ENCODE measurements around the gene CPTP. TPM values are rescaled to one million over a fixed set of nuclear protein-coding genes. Genes with fewer than 3 reads are reported as not detected.

CPTP gene
- total and polyA plus RNA-seq, 2 of the 13 experiments (the other 11 are each of a cell fraction or from before 2014, with no cell fraction given), result 5.5 to 9.3 TPM

DNA sequence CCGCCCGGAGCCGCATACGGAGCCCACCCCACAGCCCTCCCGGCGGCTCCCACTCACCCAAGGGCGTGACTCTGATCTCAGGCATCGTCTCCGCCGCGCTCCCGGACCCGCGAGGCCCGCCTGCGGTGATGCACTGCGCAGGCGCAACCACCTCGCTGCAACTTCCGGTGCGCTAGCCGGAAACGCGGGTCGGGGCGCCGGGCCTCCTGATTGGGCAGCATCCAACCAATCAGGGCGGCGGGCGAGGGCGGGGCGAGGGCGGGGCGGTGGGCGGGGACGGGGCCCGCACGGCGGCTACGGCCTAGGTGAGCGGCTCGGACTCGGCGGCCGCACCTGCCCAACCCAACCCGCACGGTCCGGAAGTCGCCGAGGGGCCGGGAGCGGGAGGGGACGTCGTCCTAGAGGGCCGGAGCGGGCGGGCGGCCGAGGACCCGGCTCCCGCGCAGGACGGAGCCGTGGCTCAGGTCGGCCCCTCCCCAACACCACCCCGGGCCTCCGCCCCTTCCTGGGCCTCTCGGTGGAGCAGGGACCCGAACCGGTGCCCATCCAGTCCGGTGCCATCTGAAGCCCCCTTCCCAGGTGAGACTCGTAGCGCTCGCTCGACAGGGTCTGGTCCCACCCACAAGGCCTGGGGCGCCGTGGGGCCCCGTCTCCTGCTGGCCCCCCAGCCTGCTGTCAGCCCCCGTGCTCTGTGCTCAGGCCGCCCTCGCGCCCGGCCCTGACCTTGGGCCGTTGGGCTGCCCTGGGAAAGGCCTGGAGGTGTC, at the start of gene CPTP, which contains the start of gene INTS11 (continued):
- TF ChIP-seq, protein P1, sequence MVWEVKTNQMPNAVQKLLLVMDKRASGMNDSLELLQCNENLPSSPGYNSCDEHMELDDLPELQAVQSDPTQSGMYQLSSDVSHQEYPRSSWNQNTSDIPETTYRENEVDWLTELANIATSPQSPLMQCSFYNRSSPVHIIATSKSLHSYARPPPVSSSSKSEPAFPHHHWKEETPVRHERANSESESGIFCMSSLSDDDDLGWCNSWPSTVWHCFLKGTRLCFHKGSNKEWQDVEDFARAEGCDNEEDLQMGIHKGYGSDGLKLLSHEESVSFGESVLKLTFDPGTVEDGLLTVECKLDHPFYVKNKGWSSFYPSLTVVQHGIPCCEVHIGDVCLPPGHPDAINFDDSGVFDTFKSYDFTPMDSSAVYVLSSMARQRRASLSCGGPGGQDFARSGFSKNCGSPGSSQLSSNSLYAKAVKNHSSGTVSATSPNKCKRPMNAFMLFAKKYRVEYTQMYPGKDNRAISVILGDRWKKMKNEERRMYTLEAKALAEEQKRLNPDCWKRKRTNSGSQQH (CRISPR knock-in tag; IDR thresholded peaks at IDR 0.05; ENCODE audit: low read depth), result peak; percentile 15
- TF ChIP-seq, protein P2, sequence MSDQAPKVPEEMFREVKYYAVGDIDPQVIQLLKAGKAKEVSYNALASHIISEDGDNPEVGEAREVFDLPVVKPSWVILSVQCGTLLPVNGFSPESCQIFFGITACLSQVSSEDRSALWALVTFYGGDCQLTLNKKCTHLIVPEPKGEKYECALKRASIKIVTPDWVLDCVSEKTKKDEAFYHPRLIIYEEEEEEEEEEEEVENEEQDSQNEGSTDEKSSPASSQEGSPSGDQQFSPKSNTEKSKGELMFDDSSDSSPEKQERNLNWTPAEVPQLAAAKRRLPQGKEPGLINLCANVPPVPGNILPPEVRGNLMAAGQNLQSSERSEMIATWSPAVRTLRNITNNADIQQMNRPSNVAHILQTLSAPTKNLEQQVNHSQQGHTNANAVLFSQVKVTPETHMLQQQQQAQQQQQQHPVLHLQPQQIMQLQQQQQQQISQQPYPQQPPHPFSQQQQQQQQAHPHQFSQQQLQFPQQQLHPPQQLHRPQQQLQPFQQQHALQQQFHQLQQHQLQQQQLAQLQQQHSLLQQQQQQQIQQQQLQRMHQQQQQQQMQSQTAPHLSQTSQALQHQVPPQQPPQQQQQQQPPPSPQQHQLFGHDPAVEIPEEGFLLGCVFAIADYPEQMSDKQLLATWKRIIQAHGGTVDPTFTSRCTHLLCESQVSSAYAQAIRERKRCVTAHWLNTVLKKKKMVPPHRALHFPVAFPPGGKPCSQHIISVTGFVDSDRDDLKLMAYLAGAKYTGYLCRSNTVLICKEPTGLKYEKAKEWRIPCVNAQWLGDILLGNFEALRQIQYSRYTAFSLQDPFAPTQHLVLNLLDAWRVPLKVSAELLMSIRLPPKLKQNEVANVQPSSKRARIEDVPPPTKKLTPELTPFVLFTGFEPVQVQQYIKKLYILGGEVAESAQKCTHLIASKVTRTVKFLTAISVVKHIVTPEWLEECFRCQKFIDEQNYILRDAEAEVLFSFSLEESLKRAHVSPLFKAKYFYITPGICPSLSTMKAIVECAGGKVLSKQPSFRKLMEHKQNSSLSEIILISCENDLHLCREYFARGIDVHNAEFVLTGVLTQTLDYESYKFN (CRISPR knock-in tag; conservative IDR thresholded peaks at IDR 0.05), result peak; percentile 53
- TF ChIP-seq, protein P3, sequence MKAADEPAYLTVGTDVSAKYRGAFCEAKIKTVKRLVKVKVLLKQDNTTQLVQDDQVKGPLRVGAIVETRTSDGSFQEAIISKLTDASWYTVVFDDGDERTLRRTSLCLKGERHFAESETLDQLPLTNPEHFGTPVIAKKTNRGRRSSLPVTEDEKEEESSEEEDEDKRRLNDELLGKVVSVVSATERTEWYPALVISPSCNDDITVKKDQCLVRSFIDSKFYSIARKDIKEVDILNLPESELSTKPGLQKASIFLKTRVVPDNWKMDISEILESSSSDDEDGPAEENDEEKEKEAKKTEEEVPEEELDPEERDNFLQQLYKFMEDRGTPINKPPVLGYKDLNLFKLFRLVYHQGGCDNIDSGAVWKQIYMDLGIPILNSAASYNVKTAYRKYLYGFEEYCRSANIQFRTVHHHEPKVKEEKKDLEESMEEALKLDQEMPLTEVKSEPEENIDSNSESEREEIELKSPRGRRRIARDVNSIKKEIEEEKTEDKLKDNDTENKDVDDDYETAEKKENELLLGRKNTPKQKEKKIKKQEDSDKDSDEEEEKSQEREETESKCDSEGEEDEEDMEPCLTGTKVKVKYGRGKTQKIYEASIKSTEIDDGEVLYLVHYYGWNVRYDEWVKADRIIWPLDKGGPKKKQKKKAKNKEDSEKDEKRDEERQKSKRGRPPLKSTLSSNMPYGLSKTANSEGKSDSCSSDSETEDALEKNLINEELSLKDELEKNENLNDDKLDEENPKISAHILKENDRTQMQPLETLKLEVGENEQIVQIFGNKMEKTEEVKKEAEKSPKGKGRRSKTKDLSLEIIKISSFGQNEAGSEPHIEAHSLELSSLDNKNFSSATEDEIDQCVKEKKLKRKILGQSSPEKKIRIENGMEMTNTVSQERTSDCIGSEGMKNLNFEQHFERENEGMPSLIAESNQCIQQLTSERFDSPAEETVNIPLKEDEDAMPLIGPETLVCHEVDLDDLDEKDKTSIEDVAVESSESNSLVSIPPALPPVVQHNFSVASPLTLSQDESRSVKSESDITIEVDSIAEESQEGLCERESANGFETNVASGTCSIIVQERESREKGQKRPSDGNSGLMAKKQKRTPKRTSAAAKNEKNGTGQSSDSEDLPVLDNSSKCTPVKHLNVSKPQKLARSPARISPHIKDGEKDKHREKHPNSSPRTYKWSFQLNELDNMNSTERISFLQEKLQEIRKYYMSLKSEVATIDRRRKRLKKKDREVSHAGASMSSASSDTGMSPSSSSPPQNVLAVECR (CRISPR knock-in tag; IDR thresholded peaks at IDR 0.05; ENCODE audit: borderline replicate concordance), result peak; percentile 85
- TF ChIP-seq PITX1 (CRISPR knock-in tag; IDR thresholded peaks at IDR 0.05) (peak; percentile 56), CREB1 (IDR thresholded peaks at IDR 0.05) (no peak), CREB1 (CRISPR knock-in tag; IDR thresholded peaks at IDR 0.05) (no peak), TCF7L2 (IDR thresholded peaks at IDR 0.05; ENCODE audit: low read depth, low read length) (no peak), MED8 (CRISPR knock-in tag; IDR thresholded peaks at IDR 0.05; ENCODE audit: insufficient replicate concordance) (peak; percentile 55), ZNF3 (CRISPR knock-in tag; IDR thresholded peaks at IDR 0.05) (no peak), ZNF121 (CRISPR knock-in tag; IDR thresholded peaks at IDR 0.05) (peak; percentile 8; the same call in 1 of the 2 replicates), ZNF430 (CRISPR knock-in tag; IDR thresholded peaks at IDR 0.05) (peak; percentile 68; the same call in 1 of the 2 replicates), HNRNPL (IDR thresholded peaks at IDR 0.05; ENCODE audit: low read depth, low read length) (peak; percentile 71; the same call in 1 of the 2 replicates)
- TF ChIP-seq, protein P4, sequence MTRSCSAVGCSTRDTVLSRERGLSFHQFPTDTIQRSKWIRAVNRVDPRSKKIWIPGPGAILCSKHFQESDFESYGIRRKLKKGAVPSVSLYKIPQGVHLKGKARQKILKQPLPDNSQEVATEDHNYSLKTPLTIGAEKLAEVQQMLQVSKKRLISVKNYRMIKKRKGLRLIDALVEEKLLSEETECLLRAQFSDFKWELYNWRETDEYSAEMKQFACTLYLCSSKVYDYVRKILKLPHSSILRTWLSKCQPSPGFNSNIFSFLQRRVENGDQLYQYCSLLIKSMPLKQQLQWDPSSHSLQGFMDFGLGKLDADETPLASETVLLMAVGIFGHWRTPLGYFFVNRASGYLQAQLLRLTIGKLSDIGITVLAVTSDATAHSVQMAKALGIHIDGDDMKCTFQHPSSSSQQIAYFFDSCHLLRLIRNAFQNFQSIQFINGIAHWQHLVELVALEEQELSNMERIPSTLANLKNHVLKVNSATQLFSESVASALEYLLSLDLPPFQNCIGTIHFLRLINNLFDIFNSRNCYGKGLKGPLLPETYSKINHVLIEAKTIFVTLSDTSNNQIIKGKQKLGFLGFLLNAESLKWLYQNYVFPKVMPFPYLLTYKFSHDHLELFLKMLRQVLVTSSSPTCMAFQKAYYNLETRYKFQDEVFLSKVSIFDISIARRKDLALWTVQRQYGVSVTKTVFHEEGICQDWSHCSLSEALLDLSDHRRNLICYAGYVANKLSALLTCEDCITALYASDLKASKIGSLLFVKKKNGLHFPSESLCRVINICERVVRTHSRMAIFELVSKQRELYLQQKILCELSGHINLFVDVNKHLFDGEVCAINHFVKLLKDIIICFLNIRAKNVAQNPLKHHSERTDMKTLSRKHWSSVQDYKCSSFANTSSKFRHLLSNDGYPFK (CRISPR knock-in tag; IDR thresholded peaks at IDR 0.05; ENCODE audit: borderline replicate concordance), result peak; percentile 54; the same call in 1 of the 2 replicates
- TF ChIP-seq, protein P5, sequence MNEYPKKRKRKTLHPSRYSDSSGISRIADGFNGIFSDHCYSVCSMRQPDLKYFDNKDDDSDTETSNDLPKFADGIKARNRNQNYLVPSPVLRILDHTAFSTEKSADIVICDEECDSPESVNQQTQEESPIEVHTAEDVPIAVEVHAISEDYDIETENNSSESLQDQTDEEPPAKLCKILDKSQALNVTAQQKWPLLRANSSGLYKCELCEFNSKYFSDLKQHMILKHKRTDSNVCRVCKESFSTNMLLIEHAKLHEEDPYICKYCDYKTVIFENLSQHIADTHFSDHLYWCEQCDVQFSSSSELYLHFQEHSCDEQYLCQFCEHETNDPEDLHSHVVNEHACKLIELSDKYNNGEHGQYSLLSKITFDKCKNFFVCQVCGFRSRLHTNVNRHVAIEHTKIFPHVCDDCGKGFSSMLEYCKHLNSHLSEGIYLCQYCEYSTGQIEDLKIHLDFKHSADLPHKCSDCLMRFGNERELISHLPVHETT (CRISPR knock-in tag; conservative IDR thresholded peaks at IDR 0.05), result no peak
